Spleen (tissue), 7 donors: ENCODE results near the gene NFIB.

Experiments used
- POLR2A ChIP-seq, 3 donors: fragments of 450-650 bp; IDR thresholded peaks; one replicate each; pipeline ENCODE4 v1.5.1; 2017; ENCODE audit warnings: antibody characterized with exemption in 3 of 3, mild to moderate bottlenecking in 1 of 3
- POLR2AphosphoS5 ChIP-seq, 3 donors: sonication (generic); formaldehyde crosslinking; IDR thresholded peaks; one replicate each; pipeline ENCODE4 v1.5.1; 2017; ENCODE audit warnings: antibody characterized with exemption in 3 of 3
- TF ChIP-seq, protein P1 (sequence below), 11 experiments: fragments of 200-600 bp in 7 of 11; fragments of 450-650 bp in 4 of 11; sonication (generic) in 4 of 11; IDR thresholded peaks in 8 of 11; conservative IDR thresholded peaks in 3 of 11; 1 replicate in 7 of 11; 2 replicates in 4 of 11; pipeline versions ENCODE4 v1.4.0 to v1.8.0; 2016 to 2021; ENCODE audit warnings: antibody characterized with exemption in 11 of 11, inconsistent platforms in 4 of 11, mild to moderate bottlenecking in 1 of 11
- donor health status: DM: no; HTN: no; CAD: no; lungs with moderate emphysema.
- donor health status: DM: no; HTN: no; CAD: no.
- donor health status: DM: no; HTN: no; CAD: no.

DNA sequence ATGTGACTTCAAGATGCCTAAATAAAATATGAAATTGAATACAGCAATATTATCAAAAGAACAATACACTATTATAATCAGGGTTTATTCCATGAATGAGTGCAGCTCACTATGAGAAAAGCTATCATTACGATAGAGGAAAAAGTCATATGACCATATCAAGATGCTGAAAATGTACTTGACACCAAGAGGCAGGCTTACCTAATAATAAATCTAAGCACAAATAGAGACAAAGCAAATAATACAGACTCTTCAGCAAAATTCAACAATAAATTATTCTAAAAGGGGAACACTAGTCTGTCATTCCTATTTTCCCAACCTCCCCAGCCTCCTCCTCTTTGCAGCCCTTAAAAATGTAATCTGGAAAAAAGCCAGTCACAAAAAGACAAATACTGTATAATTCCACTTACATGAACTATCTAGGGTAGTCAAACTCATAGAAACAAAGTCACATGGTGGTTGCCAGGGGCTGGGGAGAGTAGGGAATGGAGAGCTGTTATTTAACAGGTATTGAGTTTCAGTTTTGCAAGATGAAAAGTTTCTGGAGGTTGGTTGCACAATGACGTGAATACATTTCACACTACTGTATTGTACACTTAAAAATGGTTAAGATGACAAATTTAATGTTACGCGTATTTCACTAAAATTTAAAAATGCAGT is 148.4 kb downstream of the NFIB start:
- no peak for TF ChIP-seq POLR2A (IDR thresholded peaks at IDR 0.05)
- TF ChIP-seq, protein P1, sequence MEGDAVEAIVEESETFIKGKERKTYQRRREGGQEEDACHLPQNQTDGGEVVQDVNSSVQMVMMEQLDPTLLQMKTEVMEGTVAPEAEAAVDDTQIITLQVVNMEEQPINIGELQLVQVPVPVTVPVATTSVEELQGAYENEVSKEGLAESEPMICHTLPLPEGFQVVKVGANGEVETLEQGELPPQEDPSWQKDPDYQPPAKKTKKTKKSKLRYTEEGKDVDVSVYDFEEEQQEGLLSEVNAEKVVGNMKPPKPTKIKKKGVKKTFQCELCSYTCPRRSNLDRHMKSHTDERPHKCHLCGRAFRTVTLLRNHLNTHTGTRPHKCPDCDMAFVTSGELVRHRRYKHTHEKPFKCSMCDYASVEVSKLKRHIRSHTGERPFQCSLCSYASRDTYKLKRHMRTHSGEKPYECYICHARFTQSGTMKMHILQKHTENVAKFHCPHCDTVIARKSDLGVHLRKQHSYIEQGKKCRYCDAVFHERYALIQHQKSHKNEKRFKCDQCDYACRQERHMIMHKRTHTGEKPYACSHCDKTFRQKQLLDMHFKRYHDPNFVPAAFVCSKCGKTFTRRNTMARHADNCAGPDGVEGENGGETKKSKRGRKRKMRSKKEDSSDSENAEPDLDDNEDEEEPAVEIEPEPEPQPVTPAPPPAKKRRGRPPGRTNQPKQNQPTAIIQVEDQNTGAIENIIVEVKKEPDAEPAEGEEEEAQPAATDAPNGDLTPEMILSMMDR (IDR thresholded peaks at IDR 0.05 in 8 of 11, conservative IDR thresholded peaks at IDR 0.05 in 3 of 11), result no peak
- no peak for TF ChIP-seq POLR2AphosphoS5 (IDR thresholded peaks at IDR 0.05)
